Activated T-cell treated with anti-CD3 and anti-CD28 coated beads for 24 hours (primary cell): ENCODE measurements around the gene PCNX2.
A peak's percentile ranks its signal among the peaks of the same experiment; 100 is the strongest.

ENCODE experiments used
- DNase-seq: peaks from one replicate; pipeline ENCODE4 v3.0.0-alpha.2; 2020; ENCODE audit warnings: low read depth

Gene PCNX2

GRCh38 chr1:232956081-232956480 lies 339.4 kb downstream of the PCNX2 start:
- DNase-seq = no peak

- no peak for DNase-seq
Observed at GRCh38 chr1:232954594-232955365, 340.7 kb downstream of the PCNX2 start.

- no peak for DNase-seq
Observed at GRCh38 chr1:232952514-232953499, 342.7 kb downstream of the PCNX2 start.

GRCh38 chr1:232951605-232952004 lies 343.9 kb downstream of the PCNX2 start:
- DNase-seq = no peak

GRCh38 chr1:232951180-232951579 lies 344.3 kb downstream of the PCNX2 start:
- DNase-seq = no peak

GRCh38 chr1:232950197-232951176 lies 345.0 kb downstream of the PCNX2 start, which contains the start of gene NTPCR:
Gene NTPCR, plus strand, starts transcription at chr1:232950611. Its CDS starts 100 bp downstream, at chr1:232950711.
- peak; percentile 95 for DNase-seq

- no peak for DNase-seq
Observed at GRCh38 chr1:232949636-232950196, 345.8 kb downstream of the PCNX2 start.

- no peak for DNase-seq
Observed at GRCh38 chr1:232944347-232944746, 351.2 kb downstream of the PCNX2 start.

GRCh38 chr1:232943679-232944252 lies 351.8 kb downstream of the PCNX2 start:
- no peak for DNase-seq

GRCh38 chr1:232942413-232943294 lies 352.9 kb downstream of the PCNX2 start:
- DNase-seq = no peak

- DNase-seq = no peak
Observed at GRCh38 chr1:232940262-232940661, 355.3 kb downstream of the PCNX2 start.

GRCh38 chr1:232939748-232940147 lies 355.8 kb downstream of the PCNX2 start:
- no peak for DNase-seq

- DNase-seq = no peak
Observed at GRCh38 chr1:232938926-232939325, 356.6 kb downstream of the PCNX2 start.

- DNase-seq = no peak
Observed at GRCh38 chr1:232937741-232938375, 357.7 kb downstream of the PCNX2 start.

GRCh38 chr1:232936941-232937340 lies 358.6 kb downstream of the PCNX2 start:
- DNase-seq = no peak
